Astrocyte (in vitro differentiated cells and primary cell): ENCODE results near the gene LTBP3. TPM values are rescaled to one million over a fixed set of nuclear protein-coding genes. Genes with fewer than 3 reads are reported as not detected.
A peak's percentile ranks its signal among the peaks of the same experiment; 100 is the strongest.

Experiments
- DNase-seq: peaks from one replicate; pipeline ENCODE4 v3.0.0-alpha.2; 2010; ENCODE audit warnings: low read depth
- FAIRE-seq: peaks from 2 replicates; lab custom pipeline; 2011; peaks lifted over from hg19 to GRCh38; lab: Jason Lieb, UNC
- H2AFZ ChIP-seq: 2 replicates; pipeline ENCODE4 v1.6.0; 2012; ENCODE audit warnings: low read depth, low read length, inconsistent platforms
- H3K27ac ChIP-seq: 2 replicates; pipeline ENCODE4 v1.5.1; 2011; ENCODE audit warnings: low read depth, low read length, inconsistent platforms
- H3K27me3 ChIP-seq: 2 replicates; pipeline ENCODE4 v1.6.0; 2011; ENCODE audit warnings: low read length, inconsistent platforms; ENCODE audit not compliant: insufficient read depth
- H3K36me3 ChIP-seq: 2 replicates; pipeline ENCODE4 v1.5.1; 2011; ENCODE audit warnings: low read length, inconsistent platforms; ENCODE audit not compliant: insufficient read depth
- H3K4me1 ChIP-seq: 2 replicates; pipeline ENCODE4 v1.5.1; 2011; ENCODE audit warnings: low read length, inconsistent platforms; ENCODE audit not compliant: insufficient read depth
- H3K4me2 ChIP-seq: 2 replicates; pipeline ENCODE4 v1.6.0; 2012; ENCODE audit warnings: low read length, inconsistent platforms
- H3K4me3 ChIP-seq: 2 replicates; pipeline ENCODE4 v1.5.1; 2011; ENCODE audit warnings: low read depth, mild to moderate bottlenecking, low read length, inconsistent platforms; ENCODE audit not compliant: insufficient read depth
- H3K79me2 ChIP-seq: 2 replicates; pipeline ENCODE4 v1.6.0; 2012; ENCODE audit warnings: mild to moderate bottlenecking, low read length, inconsistent platforms; ENCODE audit not compliant: insufficient read depth
- H3K9ac ChIP-seq: 2 replicates; pipeline ENCODE4 v1.6.0; 2012; ENCODE audit warnings: mild to moderate bottlenecking, low read length, inconsistent platforms
- H3K9me3 ChIP-seq: 2 replicates; pipeline ENCODE4 v1.5.1; 2012; ENCODE audit warnings: low read depth, mild to moderate bottlenecking, low read length, inconsistent platforms; ENCODE audit not compliant: insufficient read depth
- H4K20me1 ChIP-seq: 2 replicates; pipeline ENCODE4 v1.6.0; 2012; ENCODE audit warnings: low read length, inconsistent platforms; ENCODE audit not compliant: insufficient read depth
- H3K27ac Mint-ChIP-seq: one replicate; pipeline ENCODE4 v1.8.0; 2021; ENCODE audit warnings: mild to moderate bottlenecking, mixed read lengths; ENCODE audit not compliant: unreplicated experiment
- H3K27me3 Mint-ChIP-seq: one replicate; pipeline ENCODE4 v1.8.0; 2021; ENCODE audit warnings: low read depth, mixed read lengths; ENCODE audit not compliant: unreplicated experiment
- H3K36me3 Mint-ChIP-seq: one replicate; pipeline ENCODE4 v1.8.0; 2021; ENCODE audit warnings: low read depth, mixed read lengths; ENCODE audit not compliant: unreplicated experiment
- H3K4me1 Mint-ChIP-seq: one replicate; pipeline ENCODE4 v1.8.0; 2021; ENCODE audit warnings: low read depth, mixed read lengths; ENCODE audit not compliant: unreplicated experiment
- H3K4me3 Mint-ChIP-seq: one replicate; pipeline ENCODE4 v1.8.0; 2021; ENCODE audit warnings: mild to moderate bottlenecking, moderate library complexity, mixed read lengths; ENCODE audit not compliant: unreplicated experiment
- H3K9me3 Mint-ChIP-seq: one replicate; pipeline ENCODE4 v1.8.0; 2021; ENCODE audit warnings: mild to moderate bottlenecking, mixed read lengths; ENCODE audit not compliant: unreplicated experiment
- CTCF ChIP-seq: IDR thresholded peaks from 2 replicates; pipeline ENCODE4 v1.5.1; 2011; ENCODE audit warnings: low read depth, mild to moderate bottlenecking, inconsistent platforms, low read length, moderate library complexity; ENCODE audit not compliant: insufficient read depth
- EZH2 ChIP-seq: IDR thresholded peaks from 2 replicates; pipeline ENCODE4 v1.6.1; 2012; ENCODE audit warnings: mild to moderate bottlenecking, low read length, inconsistent platforms; ENCODE audit not compliant: insufficient read depth
- total RNA-seq: library from RNA; stranded (reverse); gene quantifications from 2 replicates; pipeline ENCODE4 v1.2.1, GENCODE V29; 2021

Gene LTBP3
- total RNA-seq, 1 donor from 2014 or later = 33.2 TPM

- DNase-seq (no peak), FAIRE-seq (no peak)
- Mint-ChIP-seq H3K4me3 (peak overlapping the region; percentile 75), H3K9me3 (peaks cover 2% of the 10 kb centered on the region), H3K27ac (peak overlapping the region; percentile 100), H3K4me1 (peaks cover 80% of the 10 kb centered on the region), H3K36me3 (no peaks in the 10 kb centered on the region), H3K27me3 (no peaks in the 10 kb centered on the region)
- TF ChIP-seq CTCF (no peak), EZH2 (no peak)
- H3K9ac ChIP-seq = peak overlapping the region; percentile 95
- H3K36me3 ChIP-seq = no peaks in the 10 kb centered on the region
- H3K9me3 ChIP-seq = no peaks in the 10 kb centered on the region
- H3K4me3 ChIP-seq = peak overlapping the region; percentile 5
- H3K79me2 ChIP-seq = peaks cover 53% of the 10 kb centered on the region
- H3K27me3 ChIP-seq = no peaks in the 10 kb centered on the region
- H3K4me1 ChIP-seq = peaks cover 88% of the 10 kb centered on the region
- peak overlapping the region; percentile 67 for H3K4me2 ChIP-seq
- H2AFZ ChIP-seq = no peak overlapping the region
- peak overlapping the region; percentile 100 for H3K27ac ChIP-seq
- no peaks in the 10 kb centered on the region for H4K20me1 ChIP-seq
Observed at GRCh38 chr11:65492387-65492636, 65.8 kb downstream of the LTBP3 start.

DNA sequence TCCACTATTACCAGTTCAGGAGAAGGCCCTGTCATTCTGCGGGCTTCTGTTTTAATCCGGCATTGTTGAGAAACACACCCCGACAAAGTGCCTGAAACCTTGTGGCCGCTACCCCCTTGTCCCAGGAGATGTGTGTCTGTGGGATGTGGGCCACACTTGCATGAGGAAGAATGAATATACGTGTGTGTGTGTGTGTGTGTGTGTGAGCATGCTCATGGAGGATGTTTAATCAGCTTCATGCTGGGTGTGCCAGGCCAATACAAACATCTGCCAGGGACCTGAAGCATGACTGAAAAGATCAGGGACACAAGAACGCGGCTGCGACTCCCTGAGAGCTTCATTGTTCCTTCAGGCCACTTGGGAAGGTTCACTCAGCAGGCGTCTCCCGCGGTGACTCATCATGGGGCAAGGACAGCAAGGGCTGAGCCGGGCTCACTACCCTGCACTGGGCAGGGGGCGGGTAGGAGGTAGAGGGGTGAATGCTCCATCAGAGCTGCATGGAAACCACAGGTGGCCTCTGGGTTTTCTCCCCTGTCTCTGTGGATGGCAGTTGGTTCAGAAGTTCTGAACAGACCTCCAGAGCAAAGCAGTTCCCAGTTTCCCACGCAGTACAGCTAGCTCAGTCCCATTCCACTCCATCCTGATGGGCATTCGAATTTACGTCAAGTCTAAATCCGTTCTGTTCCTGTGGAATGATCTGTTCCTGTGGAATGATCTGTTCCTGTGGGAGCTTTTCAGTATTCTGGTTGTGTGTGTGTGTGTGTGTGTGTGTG is 66.4 kb downstream of the LTBP3 start:
- Histone ChIP-seq H3K27ac (peak overlapping the region; percentile 100), H2AFZ (peak overlapping the region; percentile 1), H4K20me1 (no peaks in the 10 kb centered on the region), H3K9me3 (no peaks in the 10 kb centered on the region), H3K4me1 (peaks cover 88% of the 10 kb centered on the region), H3K36me3 (no peaks in the 10 kb centered on the region), H3K4me3 (peak overlapping the region; percentile 4), H3K27me3 (no peaks in the 10 kb centered on the region), H3K9ac (peak overlapping the region; percentile 95), H3K4me2 (peak overlapping the region; percentile 67), H3K79me2 (peaks cover 49% of the 10 kb centered on the region)
- DNase-seq (peak; percentile 99), FAIRE-seq (no peak)
- H3K27me3 Mint-ChIP-seq = no peaks in the 10 kb centered on the region
- H3K27ac Mint-ChIP-seq = peak overlapping the region; percentile 100
- no peaks in the 10 kb centered on the region for H3K36me3 Mint-ChIP-seq
- TF ChIP-seq EZH2 = no peak
- TF ChIP-seq CTCF = no peak
- H3K4me3 Mint-ChIP-seq = peak overlapping the region; percentile 75
- H3K4me1 Mint-ChIP-seq = peaks cover 80% of the 10 kb centered on the region
- no peaks in the 10 kb centered on the region for H3K9me3 Mint-ChIP-seq

DNA sequence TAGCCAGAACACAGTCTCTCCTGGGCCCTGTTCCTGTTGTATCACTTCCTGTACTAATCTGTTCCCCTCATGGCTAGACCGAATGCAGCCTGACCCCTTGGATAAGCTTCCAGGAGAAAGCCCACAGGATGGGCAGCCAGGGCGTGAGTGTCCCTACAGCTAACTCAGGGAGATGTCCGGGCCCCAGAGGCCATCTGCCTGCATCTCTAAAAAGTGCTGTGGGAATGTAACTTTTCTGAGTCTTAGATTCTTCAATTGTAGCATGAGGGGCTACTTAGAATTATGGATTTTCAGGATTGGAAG is 67.0 kb downstream of the LTBP3 start:
- Histone ChIP-seq H3K4me2 (peak overlapping the region; percentile 67), H3K4me1 (peaks cover 86% of the 10 kb centered on the region), H4K20me1 (no peaks in the 10 kb centered on the region), H3K27me3 (no peaks in the 10 kb centered on the region), H3K27ac (peak overlapping the region; percentile 100), H3K36me3 (no peaks in the 10 kb centered on the region), H3K9ac (peak overlapping the region; percentile 95), H3K4me3 (peak overlapping the region; percentile 4), H3K9me3 (no peaks in the 10 kb centered on the region), H3K79me2 (peaks cover 48% of the 10 kb centered on the region), H2AFZ (no peak overlapping the region)
- H3K9me3 Mint-ChIP-seq = no peaks in the 10 kb centered on the region
- H3K36me3 Mint-ChIP-seq = no peaks in the 10 kb centered on the region
- TF ChIP-seq CTCF (no peak), EZH2 (no peak)
- peaks cover 79% of the 10 kb centered on the region for H3K4me1 Mint-ChIP-seq
- peak overlapping the region; percentile 66 for H3K4me3 Mint-ChIP-seq
- DNase-seq (no peak), FAIRE-seq (no peak)
- peak overlapping the region; percentile 100 for H3K27ac Mint-ChIP-seq
- no peaks in the 10 kb centered on the region for H3K27me3 Mint-ChIP-seq
